GM06990 (cell line): ENCODE data around the gene SPTLC2.

Experiments
- DNase-seq: peaks from one replicate; pipeline ENCODE4 v3.0.0-alpha.2; 2011; ENCODE audit not compliant: insufficient read length; ENCODE audit errors: extremely low read depth
- H3K27me3 ChIP-seq: replicated peaks from 2 replicates; pipeline ENCODE4 v1.6.0; 2011; ENCODE audit warnings: low read length; ENCODE audit not compliant: control insufficient read depth, insufficient read depth
- H3K36me3 ChIP-seq: 2 replicates; pipeline ENCODE4 v1.5.1; 2011; ENCODE audit warnings: low read length; ENCODE audit not compliant: control insufficient read depth, insufficient read depth
- H3K4me3 ChIP-seq: replicated peaks from 2 replicates; pipeline ENCODE4 v1.5.1; 2011; ENCODE audit warnings: low read depth, mild to moderate bottlenecking, control low read depth, low read length
- TF ChIP-seq, protein P1 (sequence below): IDR thresholded peaks from 2 replicates; pipeline ENCODE4 v1.5.1; 2011; ENCODE audit warnings: low read length, control low read depth, mild to moderate bottlenecking, inconsistent platforms; ENCODE audit not compliant: insufficient read depth, poor library complexity, severe bottlenecking

Gene SPTLC2

DNA sequence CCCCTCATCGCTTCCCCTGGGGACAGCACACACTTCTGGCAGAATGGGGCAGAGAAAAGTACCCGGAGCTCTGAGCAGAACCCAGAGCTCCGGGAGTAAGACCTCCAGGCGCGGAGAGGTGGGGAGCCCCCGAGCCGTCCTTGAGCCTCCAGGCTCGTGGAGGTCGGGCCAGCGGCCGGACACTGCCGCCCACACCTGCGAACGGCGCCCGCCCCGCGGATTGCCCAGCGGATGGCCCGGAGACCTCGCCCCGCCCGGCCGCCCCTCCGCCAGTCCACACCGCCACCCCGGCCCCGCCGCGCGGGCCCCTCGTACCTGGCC, 344 bp downstream of the SPTLC2 start:
- no peak for DNase-seq
- TF ChIP-seq, protein P1, sequence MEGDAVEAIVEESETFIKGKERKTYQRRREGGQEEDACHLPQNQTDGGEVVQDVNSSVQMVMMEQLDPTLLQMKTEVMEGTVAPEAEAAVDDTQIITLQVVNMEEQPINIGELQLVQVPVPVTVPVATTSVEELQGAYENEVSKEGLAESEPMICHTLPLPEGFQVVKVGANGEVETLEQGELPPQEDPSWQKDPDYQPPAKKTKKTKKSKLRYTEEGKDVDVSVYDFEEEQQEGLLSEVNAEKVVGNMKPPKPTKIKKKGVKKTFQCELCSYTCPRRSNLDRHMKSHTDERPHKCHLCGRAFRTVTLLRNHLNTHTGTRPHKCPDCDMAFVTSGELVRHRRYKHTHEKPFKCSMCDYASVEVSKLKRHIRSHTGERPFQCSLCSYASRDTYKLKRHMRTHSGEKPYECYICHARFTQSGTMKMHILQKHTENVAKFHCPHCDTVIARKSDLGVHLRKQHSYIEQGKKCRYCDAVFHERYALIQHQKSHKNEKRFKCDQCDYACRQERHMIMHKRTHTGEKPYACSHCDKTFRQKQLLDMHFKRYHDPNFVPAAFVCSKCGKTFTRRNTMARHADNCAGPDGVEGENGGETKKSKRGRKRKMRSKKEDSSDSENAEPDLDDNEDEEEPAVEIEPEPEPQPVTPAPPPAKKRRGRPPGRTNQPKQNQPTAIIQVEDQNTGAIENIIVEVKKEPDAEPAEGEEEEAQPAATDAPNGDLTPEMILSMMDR: no peak
- Histone ChIP-seq H3K4me3 (peak overlapping the region; percentile 87), H3K36me3 (no peaks in the 10 kb centered on the region), H3K27me3 (no peaks in the 10 kb centered on the region)

DNA sequence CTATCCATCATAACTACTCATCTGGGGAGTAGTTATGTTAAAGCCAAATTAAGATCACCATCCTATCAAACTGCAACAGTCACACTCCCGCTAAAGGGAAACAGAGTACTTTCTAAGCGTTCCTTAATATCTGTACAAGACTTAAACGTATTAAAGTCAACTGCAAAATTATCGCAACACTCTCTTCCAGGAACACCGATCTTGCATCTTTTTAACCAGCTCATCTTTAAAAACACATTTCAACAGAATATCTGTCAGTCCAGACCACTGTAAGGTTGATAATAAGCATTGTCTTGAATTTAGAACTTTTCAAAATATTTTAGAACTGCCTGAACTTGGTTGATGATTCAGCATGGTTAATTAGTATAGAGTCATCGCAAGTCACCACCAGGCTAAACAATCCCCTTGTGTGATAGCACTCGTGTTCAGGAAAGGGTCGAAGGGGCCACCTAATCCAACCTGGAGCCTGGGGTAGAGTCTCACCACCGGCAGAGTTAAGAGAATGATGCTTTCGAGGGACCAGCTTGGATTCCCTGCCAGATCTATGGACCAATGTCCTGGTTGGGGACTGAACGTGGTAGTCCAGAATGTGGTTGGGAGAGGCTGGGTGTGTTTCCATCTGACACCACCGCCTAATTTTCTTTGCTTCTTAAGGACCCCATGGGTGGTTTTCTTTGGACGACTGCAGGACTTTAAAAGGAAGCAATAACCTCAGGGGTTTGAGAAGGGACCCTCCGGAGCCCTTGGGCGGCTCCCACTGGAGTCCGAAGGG, 890 bp downstream of the SPTLC2 start:
- H3K4me3 ChIP-seq: peak overlapping the region; percentile 87
- no peaks in the 10 kb centered on the region for H3K27me3 ChIP-seq
- peak; percentile 16 for DNase-seq
- TF ChIP-seq, protein P1: no peak
- no peaks in the 10 kb centered on the region for H3K36me3 ChIP-seq

DNA sequence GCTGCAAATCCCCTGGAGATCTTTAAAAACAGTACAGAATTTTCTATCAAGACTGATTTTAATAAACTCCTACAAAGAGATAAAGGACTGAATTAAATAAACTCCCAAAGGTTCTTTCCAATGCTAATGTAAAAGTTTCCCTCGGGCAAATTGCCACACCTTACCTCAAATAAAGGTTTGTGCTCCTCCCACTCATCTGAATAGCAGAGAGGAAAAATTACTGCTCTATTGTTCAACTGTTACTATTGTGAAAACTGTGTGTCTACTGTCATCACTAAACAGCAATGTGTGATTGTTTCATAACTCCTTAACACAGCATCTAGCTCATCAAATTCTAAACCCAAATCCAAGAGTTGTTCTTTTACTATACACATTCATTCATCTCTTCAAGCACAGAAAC, 3.2 kb downstream of the SPTLC2 start:
- Histone ChIP-seq H3K4me3 (no peak overlapping the region), H3K27me3 (no peaks in the 10 kb centered on the region), H3K36me3 (no peaks in the 10 kb centered on the region)
- TF ChIP-seq, protein P1: no peak
- no peak for DNase-seq

DNA sequence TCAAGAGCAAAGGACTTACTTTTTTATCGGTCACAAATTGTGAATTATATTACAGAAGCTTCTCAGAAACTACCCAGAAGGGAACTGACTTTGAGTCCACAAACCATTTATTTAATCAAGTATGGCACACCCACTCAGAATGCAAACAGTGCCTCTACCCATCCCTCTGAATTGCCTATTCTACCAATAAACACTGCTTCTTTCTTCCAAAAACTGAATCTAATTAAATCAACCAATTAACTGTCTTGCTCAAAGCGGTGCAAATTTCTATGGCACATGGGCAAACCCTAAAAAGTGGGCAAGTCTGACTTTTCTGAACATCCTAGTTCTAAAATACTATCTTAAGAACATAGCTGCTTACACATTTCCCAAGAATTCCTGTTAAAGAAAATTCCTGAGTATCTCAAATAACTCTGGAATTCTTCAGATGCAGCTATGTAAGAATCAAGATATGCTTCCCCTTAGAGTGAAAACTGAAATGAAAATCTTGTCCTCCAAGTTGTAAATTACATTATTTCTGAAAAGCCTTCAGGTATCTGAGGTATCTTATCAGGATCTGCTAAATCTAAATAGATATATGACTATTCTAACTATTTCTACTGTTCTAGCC, 4.3 kb downstream of the SPTLC2 start:
- TF ChIP-seq, protein P1: no peak
- Histone ChIP-seq H3K36me3 (no peaks in the 10 kb centered on the region), H3K27me3 (no peaks in the 10 kb centered on the region), H3K4me3 (no peak overlapping the region)
- no peak for DNase-seq

DNA sequence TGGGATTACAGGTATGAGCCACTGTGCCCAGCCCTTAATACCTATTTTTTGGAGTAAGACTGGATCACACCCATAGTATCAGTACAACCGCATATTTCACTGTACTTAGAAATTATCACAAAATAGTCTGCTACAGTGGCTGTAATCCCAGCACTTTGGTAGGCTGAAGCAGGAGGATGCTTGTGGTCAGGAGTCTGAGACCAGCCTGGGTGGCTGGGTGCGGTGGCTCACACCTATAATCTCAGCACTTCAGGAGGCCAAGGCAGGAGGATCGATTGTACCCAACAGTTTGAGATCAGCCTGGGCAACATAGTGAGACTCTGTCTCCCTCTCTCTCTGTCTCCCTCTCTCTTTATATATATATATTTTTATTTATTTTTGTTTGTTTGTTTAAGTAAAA, 5.9 kb downstream of the SPTLC2 start:
- Histone ChIP-seq H3K4me3 (no peak overlapping the region), H3K36me3 (no peaks in the 10 kb centered on the region), H3K27me3 (no peaks in the 10 kb centered on the region)
- DNase-seq: no peak
- TF ChIP-seq, protein P1: no peak
